Stomach (tissue), 9 donors: ENCODE data around the gene SGK2. TPM values are rescaled to one million over a fixed set of nuclear protein-coding genes. Genes with fewer than 3 reads are reported as not detected.

ENCODE experiments used
- DNase-seq, 2 donors: peaks; one replicate each; pipeline versions ENCODE4 v3.0.0 to v3.0.0-alpha.2; 2013 to 2019
- H3K27ac ChIP-seq, 5 donors: fragments of 200-600 bp in 4 of 5; sonication (generic) in 4 of 5; one replicate each; pipeline ENCODE4 v1.5.1; 2013 to 2019; ENCODE audit warnings: mild to moderate bottlenecking in 1 of 5, moderate library complexity in 1 of 5
- H3K27me3 ChIP-seq, 3 donors: fragments of 200-600 bp; sonication (generic); one replicate each; pipeline ENCODE4 v1.5.1; 2017 to 2019; ENCODE audit warnings: mixed run types in 1 of 3
- H3K36me3 ChIP-seq, 4 donors: fragments of 200-600 bp; sonication (generic); 1 replicate in 3 of 4; 2 replicates in 1 of 4; pipeline ENCODE4 v1.5.1; 2016 to 2019
- H3K4me1 ChIP-seq, 4 donors: fragments of 200-600 bp; sonication (generic); one replicate each; pipeline ENCODE4 v1.5.1; 2016 to 2019
- H3K4me3 ChIP-seq, 4 donors: fragments of 200-600 bp; sonication (generic) in 3 of 4; one replicate each; pipeline ENCODE4 v1.5.1; 2016 to 2019; ENCODE audit warnings: mild to moderate bottlenecking in 1 of 4
- H3K9me3 ChIP-seq, 4 donors: fragments of 200-600 bp; sonication (generic); one replicate each; pipeline ENCODE4 v1.5.1; 2016 to 2019
- CTCF ChIP-seq, 7 experiments: fragments of 450-650 bp in 4 of 7; fragments of 200-600 bp in 3 of 7; sonication (generic) in 3 of 7; IDR thresholded peaks; one replicate each; pipeline ENCODE4 v1.5.1; 2016 to 2019; ENCODE audit warnings: antibody characterized with exemption in 7 of 7, control low read depth in 2 of 7, mild to moderate bottlenecking in 1 of 7
- EP300 ChIP-seq: sonication (generic); formaldehyde crosslinking; IDR thresholded peaks from one replicate; pipeline ENCODE4 v1.6.1; 2017; ENCODE audit warnings: antibody characterized with exemption
- POLR2A ChIP-seq, 4 donors: fragments of 450-650 bp; IDR thresholded peaks; one replicate each; pipeline ENCODE4 v1.6.1; 2016; ENCODE audit warnings: antibody characterized with exemption in 4 of 4, control low read depth in 2 of 4, mild to moderate bottlenecking in 1 of 4, moderate library complexity in 1 of 4
- POLR2AphosphoS5 ChIP-seq, 3 donors: sonication (generic); formaldehyde crosslinking; IDR thresholded peaks; one replicate each; pipeline ENCODE4 v1.6.1; 2016; ENCODE audit warnings: antibody characterized with exemption in 3 of 3
- WGBS, 5 donors: extraction: QIAGEN DNeasy Blood & Tissue Kit in 3 of 5; methylation state at CpG; one replicate each; pipeline versions ENCODE4 v1.1.5 to v1.1.7; 2013 to 2018; 5-methylcytosine and 5-hydroxymethylcytosine counted together
- intact Hi-C: fragments of 100-400 bp; cut with DNase I; formaldehyde crosslinking; loops from one replicate; pipeline ENCODE4 v1.15.1; 2023; ENCODE audit warnings: low total_unique reads
- polyA plus RNA-seq, 3 donors: library from polyadenylated mRNA; stranded (reverse); fragments of 200-250 nt; gene quantifications; one replicate each; pipeline ENCODE4 v1.2.3, GENCODE V29; 2013
- total RNA-seq, 5 donors: library from RNA; depleted of rRNA; stranded (reverse); fragments of >200 nt; gene quantifications; one replicate each; pipeline versions ENCODE4 v1.1.0 to v1.2.3, GENCODE V29; 2014 to 2016
- donor health status: healthy with polysubstance abuse.
- donor health status: Bipolar disorder and iron deficiency.
- donor health status: healthy.

The SGK2 gene
- total and polyA plus RNA-seq, 8 donors, result 2.1 to 118 (median 24.0) TPM

GRCh38 chr20:43542161-43542560 lies 16.7 kb upstream of the SGK2 start:
- H3K36me3 ChIP-seq, result peaks cover 0 to 68% (median 15%) of the 10 kb centered on the region in 4 donors
- TF ChIP-seq POLR2AphosphoS5 (IDR thresholded peaks at IDR 0.05), result no peak
- no peak for TF ChIP-seq EP300
- no peak for TF ChIP-seq CTCF (IDR thresholded peaks at IDR 0.05)
- TF ChIP-seq POLR2A (IDR thresholded peaks at IDR 0.05), result no peak
- peak in 1 of 2 donors; percentile 25 for DNase-seq
- 66 to 75% (median 70%) methylated on average over 5 of the region's 5 CpGs for WGBS, 5 donors
- no peaks in the 10 kb centered on the region for H3K27me3 ChIP-seq
- H3K27ac ChIP-seq, result no peak overlapping the region
- peaks cover 0 to 5% (median 0%) of the 10 kb centered on the region in 4 donors for H3K4me1 ChIP-seq
- no peaks in the 10 kb centered on the region for H3K9me3 ChIP-seq
- no peak overlapping the region for H3K4me3 ChIP-seq
- intact Hi-C loops, result no loop called here

GRCh38 chr20:43542674-43543073 lies 16.2 kb upstream of the SGK2 start:
- WGBS, 5 donors, result 69 to 81% (median 81%) methylated on average over 4 of the region's 4 CpGs
- Histone ChIP-seq H3K9me3 (no peaks in the 10 kb centered on the region), H3K36me3 (peaks cover 0 to 68% (median 15%) of the 10 kb centered on the region in 4 donors), H3K27me3 (no peaks in the 10 kb centered on the region), H3K4me3 (no peak overlapping the region), H3K27ac (no peak overlapping the region), H3K4me1 (peaks cover 0 to 5% (median 0%) of the 10 kb centered on the region in 4 donors)
- no peak for DNase-seq
- intact Hi-C loops, result no loop called here
- TF ChIP-seq POLR2AphosphoS5 (IDR thresholded peaks at IDR 0.05), result no peak
- no peak for TF ChIP-seq POLR2A (IDR thresholded peaks at IDR 0.05)
- no peak for TF ChIP-seq EP300
- no peak for TF ChIP-seq CTCF (IDR thresholded peaks at IDR 0.05)

- Histone ChIP-seq H3K4me3 (no peak overlapping the region), H3K27ac (no peak overlapping the region), H3K4me1 (peaks cover 0 to 2% (median 0%) of the 10 kb centered on the region in 4 donors), H3K9me3 (no peaks in the 10 kb centered on the region), H3K36me3 (peaks cover 0 to 73% (median 17%) of the 10 kb centered on the region in 4 donors), H3K27me3 (no peaks in the 10 kb centered on the region)
- TF ChIP-seq CTCF (IDR thresholded peaks at IDR 0.05) (no peak), POLR2A (IDR thresholded peaks at IDR 0.05) (no peak), POLR2AphosphoS5 (IDR thresholded peaks at IDR 0.05) (no peak), EP300 (no peak)
- no peak for DNase-seq
- intact Hi-C loops, result no loop called here
- 84 to 92% (median 89%) methylated on average over 5 of the region's 5 CpGs for WGBS, 5 donors
Measured at GRCh38 chr20:43543138-43543537, 15.7 kb upstream of the SGK2 start.

- Histone ChIP-seq H3K4me1 (no peaks in the 10 kb centered on the region), H3K4me3 (no peak overlapping the region), H3K27me3 (no peaks in the 10 kb centered on the region), H3K27ac (no peak overlapping the region), H3K36me3 (peaks cover 0 to 73% (median 22%) of the 10 kb centered on the region in 4 donors), H3K9me3 (no peaks in the 10 kb centered on the region)
- DNase-seq, result no peak
- intact Hi-C loops, result no loop called here
- WGBS, 5 donors, result 91 to 97% (median 93%) methylated on average over 9 of the region's 9 CpGs
- TF ChIP-seq POLR2AphosphoS5 (IDR thresholded peaks at IDR 0.05), result no peak
- no peak for TF ChIP-seq EP300
- TF ChIP-seq CTCF (IDR thresholded peaks at IDR 0.05), result no peak
- TF ChIP-seq POLR2A (IDR thresholded peaks at IDR 0.05), result no peak
Measured at GRCh38 chr20:43544501-43544900, 14.3 kb upstream of the SGK2 start.
